ENCODE results near the gene INPP5F. TPM values are rescaled to one million over a fixed set of nuclear protein-coding genes. Genes with fewer than 3 reads are reported as not detected.

Gene INPP5F
- total and polyA plus RNA-seq, 10 of the 15 experiments (the other 5 are each of a cell fraction or from before 2014, with no cell fraction given) = 6.0 to 49.3 (median 34.3) TPM

DNA sequence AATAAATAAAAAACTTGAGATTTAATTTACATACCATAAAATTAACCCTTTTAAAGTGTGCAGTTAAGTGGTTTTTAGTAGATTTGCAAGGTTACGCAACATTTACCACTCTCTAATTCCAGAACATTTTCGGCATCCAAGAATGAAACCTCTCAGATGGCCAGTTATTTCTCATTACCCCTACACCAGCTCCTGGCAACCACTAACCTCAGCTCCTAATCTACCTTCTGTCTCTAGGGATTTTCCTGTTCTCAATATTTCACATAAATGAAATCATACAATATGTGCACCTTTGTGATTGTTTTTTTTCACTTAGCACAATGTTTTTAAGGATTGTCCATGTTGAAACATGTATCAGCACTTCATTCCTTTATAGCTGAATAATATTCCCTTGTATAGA, 45.1 kb downstream of the INPP5F start:
- no peaks in the 10 kb centered on the region; a peak in 1 of 4 replicates for H3K36me3 ChIP-seq (ENCODE audit: control insufficient read depth in 2 of 2, insufficient read depth in 2 of 2, low read length in 1 of 2)
- WGBS (ENCODE audit: insufficient coverage, insufficient replicate concordance, low lambda C conversion rate, missing lambda C conversion rate) = 67% methylated on average over 2 of the region's 2 CpGs
- H3K79me2 ChIP-seq (ENCODE audit: control insufficient read depth, insufficient read depth, low read length) = no peaks in the 10 kb centered on the region
- DNase-seq (ENCODE audit: low read depth, low spot score) (no peak), ATAC-seq (no peak), FAIRE-seq (no peak)
- in situ Hi-C loops (cut with MboI) (no loop called here), intact Hi-C loops (cut with micrococcal nuclease; ENCODE audit: unreplicated experiment) (no loop called here)
- no TSS peak for BruUV-seq (replicated peaks)
- no peak overlapping the region for H3K9ac ChIP-seq (ENCODE audit: control insufficient read depth, insufficient read depth, low read length)
- CTCF ChIA-PET = interaction anchor here (0.9 to 4.0 kb wide), 7 partner anchors 11 to 169 kb away, joined by 3 to 18 read pairs (median 4); no protein-coding TSS in a partner anchor
- SMC1A ChIA-PET (ENCODE audit: uncharacterized antibody, unreplicated experiment) = interaction anchor here (0.6 to 5.1 kb wide), 11 partner anchors 11 to 99 kb away, joined by 3 to 27 read pairs (median 6); no protein-coding TSS in a partner anchor
- no peaks in the 10 kb centered on the region for H3K27me3 ChIP-seq (replicated peaks in 1 of 2; ENCODE audit: control insufficient read depth in 2 of 2, insufficient read depth in 2 of 2, low read length in 1 of 2)
- no peaks in the 10 kb centered on the region for H3K9me3 ChIP-seq (replicated peaks; ENCODE audit: control insufficient read depth, insufficient read depth, low read length)
- H2AFZ ChIP-seq (ENCODE audit: control insufficient read depth, low read depth, low read length) = no peak overlapping the region
- H3K4me2 ChIP-seq (ENCODE audit: control insufficient read depth, insufficient read depth) = no peak overlapping the region
- TF ChIP-seq HCFC1 (IDR thresholded peaks at IDR 0.05; ENCODE audit: low read length) (no peak), HDAC6 (IDR thresholded peaks at IDR 0.05; ENCODE audit: unreplicated experiment) (no peak), ZNF24 (IDR thresholded peaks at IDR 0.05) (no peak), ZZZ3 (IDR thresholded peaks at IDR 0.05; ENCODE audit: control insufficient read depth, insufficient read length, low read depth) (no peak), CHD4 (IDR thresholded peaks at IDR 0.05) (no peak), ESRRA (IDR thresholded peaks at IDR 0.05; ENCODE audit: low read length) (no peak), ETV6 (conservative IDR thresholded peaks at IDR 0.05 in 1 of 2, IDR thresholded peaks at IDR 0.05 in 1 of 2; ENCODE audit: borderline replicate concordance in 1 of 2, low read depth in 1 of 2) (no peak), BRCA1 (IDR thresholded peaks at IDR 0.05; ENCODE audit: low read depth, low read length) (no peak), RFX5 (IDR thresholded peaks at IDR 0.05; ENCODE audit: low read depth, low read length) (no peak)
- TF ChIP-seq, protein P1, sequence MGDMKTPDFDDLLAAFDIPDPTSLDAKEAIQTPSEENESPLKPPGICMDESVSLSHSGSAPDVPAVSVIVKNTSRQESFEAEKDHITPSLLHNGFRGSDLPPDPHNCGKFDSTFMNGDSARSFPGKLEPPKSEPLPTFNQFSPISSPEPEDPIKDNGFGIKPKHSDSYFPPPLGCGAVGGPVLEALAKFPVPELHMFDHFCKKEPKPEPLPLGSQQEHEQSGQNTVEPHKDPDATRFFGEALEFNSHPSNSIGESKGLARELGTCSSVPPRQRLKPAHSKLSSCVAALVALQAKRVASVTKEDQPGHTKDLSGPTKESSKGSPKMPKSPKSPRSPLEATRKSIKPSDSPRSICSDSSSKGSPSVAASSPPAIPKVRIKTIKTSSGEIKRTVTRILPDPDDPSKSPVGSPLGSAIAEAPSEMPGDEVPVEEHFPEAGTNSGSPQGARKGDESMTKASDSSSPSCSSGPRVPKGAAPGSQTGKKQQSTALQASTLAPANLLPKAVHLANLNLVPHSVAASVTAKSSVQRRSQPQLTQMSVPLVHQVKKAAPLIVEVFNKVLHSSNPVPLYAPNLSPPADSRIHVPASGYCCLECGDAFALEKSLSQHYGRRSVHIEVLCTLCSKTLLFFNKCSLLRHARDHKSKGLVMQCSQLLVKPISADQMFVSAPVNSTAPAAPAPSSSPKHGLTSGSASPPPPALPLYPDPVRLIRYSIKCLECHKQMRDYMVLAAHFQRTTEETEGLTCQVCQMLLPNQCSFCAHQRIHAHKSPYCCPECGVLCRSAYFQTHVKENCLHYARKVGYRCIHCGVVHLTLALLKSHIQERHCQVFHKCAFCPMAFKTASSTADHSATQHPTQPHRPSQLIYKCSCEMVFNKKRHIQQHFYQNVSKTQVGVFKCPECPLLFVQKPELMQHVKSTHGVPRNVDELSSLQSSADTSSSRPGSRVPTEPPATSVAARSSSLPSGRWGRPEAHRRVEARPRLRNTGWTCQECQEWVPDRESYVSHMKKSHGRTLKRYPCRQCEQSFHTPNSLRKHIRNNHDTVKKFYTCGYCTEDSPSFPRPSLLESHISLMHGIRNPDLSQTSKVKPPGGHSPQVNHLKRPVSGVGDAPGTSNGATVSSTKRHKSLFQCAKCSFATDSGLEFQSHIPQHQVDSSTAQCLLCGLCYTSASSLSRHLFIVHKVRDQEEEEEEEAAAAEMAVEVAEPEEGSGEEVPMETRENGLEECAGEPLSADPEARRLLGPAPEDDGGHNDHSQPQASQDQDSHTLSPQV (IDR thresholded peaks at IDR 0.05) = no peak
- TF ChIP-seq, protein P2, sequence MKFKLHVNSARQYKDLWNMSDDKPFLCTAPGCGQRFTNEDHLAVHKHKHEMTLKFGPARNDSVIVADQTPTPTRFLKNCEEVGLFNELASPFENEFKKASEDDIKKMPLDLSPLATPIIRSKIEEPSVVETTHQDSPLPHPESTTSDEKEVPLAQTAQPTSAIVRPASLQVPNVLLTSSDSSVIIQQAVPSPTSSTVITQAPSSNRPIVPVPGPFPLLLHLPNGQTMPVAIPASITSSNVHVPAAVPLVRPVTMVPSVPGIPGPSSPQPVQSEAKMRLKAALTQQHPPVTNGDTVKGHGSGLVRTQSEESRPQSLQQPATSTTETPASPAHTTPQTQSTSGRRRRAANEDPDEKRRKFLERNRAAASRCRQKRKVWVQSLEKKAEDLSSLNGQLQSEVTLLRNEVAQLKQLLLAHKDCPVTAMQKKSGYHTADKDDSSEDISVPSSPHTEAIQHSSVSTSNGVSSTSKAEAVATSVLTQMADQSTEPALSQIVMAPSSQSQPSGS (IDR thresholded peaks at IDR 0.05; ENCODE audit: low read length) = no peak
- POLR2A ChIA-PET = interaction anchor here (0.7 to 1.4 kb wide), 2 partner anchors 8 to 11 kb away, joined by 3 to 8 read pairs; no protein-coding TSS in a partner anchor
- H4K20me1 ChIP-seq (ENCODE audit: control insufficient read depth, insufficient read depth) = no peaks in the 10 kb centered on the region
- no peaks in the 10 kb centered on the region for H3K4me1 ChIP-seq (ENCODE audit: control insufficient read depth, insufficient read depth, low read length)
- H3K27ac ChIP-seq (ENCODE audit: control insufficient read depth, insufficient read depth) = no peak overlapping the region
- RAD21 ChIA-PET (ENCODE audit: unreplicated experiment) = interaction anchor here (0.6 to 1.3 kb wide), 3 partner anchors 43 to 202 kb away, joined by 3 to 5 read pairs (median 3); no protein-coding TSS in a partner anchor
- H3K4me3 ChIP-seq = no peak overlapping the region
